T-cell (primary cell): ENCODE results near the gene ZCCHC24. TPM values are rescaled to one million over a fixed set of nuclear protein-coding genes. Genes with fewer than 3 reads are reported as not detected.

ENCODE experiments used
- ATAC-seq, 4 experiments: fragments of 200-7000 bp in 3 of 4; fragments of 150-1000 bp in 1 of 4; cut with Tn5 transposase; replicated peaks in 1 of 4; 1 replicate in 3 of 4; 2 replicates in 1 of 4; pipeline ENCODE4 v1.10.0; 2021; ENCODE audit warnings: moderate library complexity in 3 of 4, mild to moderate bottlenecking in 2 of 4, moderate number of reproducible peaks in 1 of 4
- CTCF ChIA-PET, 2 donors: fragments of 300-600 bp; sonication (Branson Sonifier 250); formaldehyde crosslinking; loops; one replicate each; lab custom pipeline; 2022; ENCODE audit warnings: antibody characterized with exemption in 2 of 2; lab: Charles Lee
- POLR2A ChIA-PET, 2 donors: fragments of 300-600 bp; sonication (Branson Sonifier 250); formaldehyde crosslinking; loops; one replicate each; lab custom pipeline; 2022; ENCODE audit warnings: antibody characterized with exemption in 2 of 2; lab: Charles Lee
- DNase-seq, 35 experiments: peaks; one replicate each; pipeline versions ENCODE4 v3.0.0 to v3.0.0-alpha.2; 2013 to 2023
- H3K27ac ChIP-seq: one replicate; pipeline ENCODE4 v1.5.1; 2013; ENCODE audit warnings: low read length
- H3K27me3 ChIP-seq, 2 experiments: replicated peaks in 1 of 2; 1 replicate in 1 of 2; 2 replicates in 1 of 2; pipeline versions ENCODE4 v1.6.1 to v1.7.0; 2013; ENCODE audit warnings: low read length in 1 of 2, mixed read lengths in 1 of 2; ENCODE audit not compliant: control insufficient read depth in 2 of 2, insufficient read depth in 2 of 2; ENCODE audit errors: extremely low read depth in 1 of 2
- H3K36me3 ChIP-seq, 2 donors: 1 replicate in 1 of 2; 2 replicates in 1 of 2; pipeline versions ENCODE4 v1.6.1 to v1.7.0; 2013; ENCODE audit warnings: low read length in 1 of 2; ENCODE audit not compliant: control insufficient read depth in 2 of 2, insufficient read depth in 1 of 2; ENCODE audit errors: extremely low read depth in 1 of 2
- H3K4me1 ChIP-seq, 2 experiments: 1 replicate in 1 of 2; 2 replicates in 1 of 2; pipeline versions ENCODE4 v1.6.1 to v1.7.0; 2013; ENCODE audit warnings: low read length in 2 of 2, mixed read lengths in 1 of 2; ENCODE audit not compliant: insufficient read depth in 2 of 2, control insufficient read depth in 1 of 2; ENCODE audit errors: extremely low read depth in 1 of 2
- H3K4me3 ChIP-seq, 2 donors: 1 replicate in 1 of 2; 2 replicates in 1 of 2; pipeline versions ENCODE4 v1.5.1 to v1.7.0; 2013; ENCODE audit warnings: mild to moderate bottlenecking in 2 of 2, low read length in 1 of 2, moderate library complexity in 1 of 2; ENCODE audit not compliant: control insufficient read depth in 1 of 2; ENCODE audit errors: extremely low read depth in 1 of 2
- H3K9me3 ChIP-seq: 2 replicates; pipeline ENCODE4 v1.7.0; 2013
- H3K27ac Mint-ChIP-seq, 2 donors: one replicate each; pipeline ENCODE4 v1.8.0; 2020 to 2021; ENCODE audit warnings: mild to moderate bottlenecking in 2 of 2, mixed read lengths in 2 of 2
- H3K27me3 Mint-ChIP-seq, 2 donors: one replicate each; pipeline ENCODE4 v1.8.0; 2021 to 2022; ENCODE audit warnings: mixed read lengths in 2 of 2
- H3K36me3 Mint-ChIP-seq: one replicate; pipeline ENCODE4 v1.8.0; 2021; ENCODE audit warnings: mixed read lengths
- H3K4me1 Mint-ChIP-seq, 3 donors: one replicate each; pipeline ENCODE4 v1.8.0; 2020 to 2022; ENCODE audit warnings: mixed read lengths in 3 of 3, mild to moderate bottlenecking in 1 of 3
- H3K4me3 Mint-ChIP-seq, 3 donors: one replicate each; pipeline ENCODE4 v1.8.0; 2020 to 2022; ENCODE audit warnings: mild to moderate bottlenecking in 3 of 3, mixed read lengths in 3 of 3, moderate library complexity in 3 of 3
- H3K9me3 Mint-ChIP-seq, 3 donors: one replicate each; pipeline ENCODE4 v1.8.0; 2020 to 2022; ENCODE audit warnings: mixed read lengths in 3 of 3
- WGBS: methylation state at CpG from one replicate; pipeline ENCODE4 v1.1.5; 2013; ENCODE audit warnings: missing lambda C conversion rate; ENCODE audit not compliant: insufficient coverage; 5-methylcytosine and 5-hydroxymethylcytosine counted together
- total RNA-seq, 35 experiments: library from RNA in 6 of 35; stranded (reverse) in 6 of 35; fragments of 120-200 nt in 1 of 35; gene quantifications; one replicate each; pipeline versions ENCODE4 v1.2.1 to v1.2.4 and lab custom pipeline; 2013 to 2026

The ZCCHC24 gene
- total RNA-seq, 5 donors from 2014 or later (not counting 1 experiment from before 2014, with no cell fraction given), result 0.60 to 2.4 (median 1.9) TPM

- peaks cover 0 to 14% of the 10 kb centered on the region in 2 experiments for H3K27me3 ChIP-seq
- no peak overlapping the region for H3K27ac Mint-ChIP-seq
- POLR2A ChIA-PET, result no interaction called here
- no peak overlapping the region for H3K27ac ChIP-seq
- no peaks in the 10 kb centered on the region for H3K36me3 ChIP-seq
- H3K27me3 Mint-ChIP-seq, result peaks cover 20 to 25% of the 10 kb centered on the region in 2 donors
- no peak for ATAC-seq
- WGBS, result 93% methylated on average over 2 of the region's 7 CpGs
- no peaks in the 10 kb centered on the region for H3K9me3 Mint-ChIP-seq
- H3K4me1 ChIP-seq, result no peaks in the 10 kb centered on the region
- H3K9me3 ChIP-seq, result no peaks in the 10 kb centered on the region
- H3K4me3 ChIP-seq, result no peak overlapping the region
- no peaks in the 10 kb centered on the region for H3K4me1 Mint-ChIP-seq
- CTCF ChIA-PET, result interaction anchor here in 1 of 2 donors (1.1 kb wide), 1 partner anchor 102 kb away, joined by 3 read pairs; no protein-coding TSS in a partner anchor
- DNase-seq, result no peak
- H3K4me3 Mint-ChIP-seq, result no peak overlapping the region
- no peaks in the 10 kb centered on the region for H3K36me3 Mint-ChIP-seq
These were observed 29.8 kb upstream of the ZCCHC24 start for GRCh38 chr10:79475119-79475653.

- H3K36me3 Mint-ChIP-seq, result no peaks in the 10 kb centered on the region
These were observed 28.2 kb upstream of the ZCCHC24 start for GRCh38 chr10:79473496-79474095.

GRCh38 chr10:79472951-79473350 lies 27.5 kb upstream of the ZCCHC24 start:
- Histone ChIP-seq H3K9me3 (no peaks in the 10 kb centered on the region), H3K4me3 (no peak overlapping the region), H3K4me1 (no peaks in the 10 kb centered on the region), H3K27me3 (peaks cover 0 to 13% of the 10 kb centered on the region in 2 experiments), H3K36me3 (no peaks in the 10 kb centered on the region), H3K27ac (no peak overlapping the region)
- DNase-seq, result no peak
- WGBS, result no CpG with 5 or more reads among the region's 5 CpGs
- ChIA-PET POLR2A (no interaction called here), CTCF (no interaction called here)
- Mint-ChIP-seq H3K36me3 (no peaks in the 10 kb centered on the region), H3K9me3 (no peaks in the 10 kb centered on the region), H3K4me3 (no peak overlapping the region), H3K27ac (no peak overlapping the region), H3K27me3 (peaks cover 20 to 25% of the 10 kb centered on the region in 2 donors), H3K4me1 (no peaks in the 10 kb centered on the region)
- no peak for ATAC-seq

More at GRCh38 chr10:79473496-79474095, 28.2 kb upstream of the ZCCHC24 start:
- no peak overlapping the region for H3K27ac ChIP-seq
- peaks cover 0 to 13% of the 10 kb centered on the region in 2 experiments for H3K27me3 ChIP-seq
- no peaks in the 10 kb centered on the region for H3K36me3 ChIP-seq
- no peak for DNase-seq
- 66% methylated on average over 4 of the region's 5 CpGs for WGBS
- no peak overlapping the region for H3K4me3 ChIP-seq
- ChIA-PET CTCF (no interaction called here), POLR2A (no interaction called here)
- Mint-ChIP-seq H3K4me3 (no peak overlapping the region), H3K27ac (no peak overlapping the region), H3K27me3 (peaks cover 20 to 25% of the 10 kb centered on the region in 2 donors), H3K4me1 (no peaks in the 10 kb centered on the region), H3K9me3 (no peaks in the 10 kb centered on the region)
- no peak for ATAC-seq
- H3K9me3 ChIP-seq, result no peaks in the 10 kb centered on the region
- H3K4me1 ChIP-seq, result no peaks in the 10 kb centered on the region

- Histone ChIP-seq H3K36me3 (no peaks in the 10 kb centered on the region), H3K9me3 (no peaks in the 10 kb centered on the region), H3K4me1 (no peaks in the 10 kb centered on the region), H3K27ac (no peak overlapping the region), H3K27me3 (peaks cover 0 to 13% of the 10 kb centered on the region in 2 experiments), H3K4me3 (no peak overlapping the region)
- 98% methylated on average over 6 of the region's 7 CpGs for WGBS
- Mint-ChIP-seq H3K27me3 (peaks cover 17 to 24% of the 10 kb centered on the region in 2 donors), H3K27ac (no peak overlapping the region), H3K9me3 (no peaks in the 10 kb centered on the region), H3K36me3 (no peaks in the 10 kb centered on the region), H3K4me1 (no peaks in the 10 kb centered on the region), H3K4me3 (no peak overlapping the region)
- ChIA-PET POLR2A (no interaction called here), CTCF (no interaction called here)
- DNase-seq (no peak), ATAC-seq (no peak)
These were observed 27.0 kb upstream of the ZCCHC24 start for GRCh38 chr10:79472449-79472848.

GRCh38 chr10:79471776-79472175 lies 26.4 kb upstream of the ZCCHC24 start:
- Mint-ChIP-seq H3K9me3 (no peaks in the 10 kb centered on the region), H3K4me3 (no peak overlapping the region), H3K36me3 (no peaks in the 10 kb centered on the region), H3K27ac (no peak overlapping the region), H3K27me3 (peaks cover 13 to 23% of the 10 kb centered on the region in 2 donors), H3K4me1 (no peaks in the 10 kb centered on the region)
- ChIA-PET CTCF (interaction anchor here in 1 of 2 donors (0.6 kb wide), 2 partner anchors 587 to 821 kb away, joined by 3 read pairs; no protein-coding TSS in a partner anchor), POLR2A (no interaction called here)
- no peak overlapping the region for H3K4me3 ChIP-seq
- no peaks in the 10 kb centered on the region for H3K36me3 ChIP-seq
- WGBS, result 90% methylated on average over 3 of the region's 4 CpGs
- H3K9me3 ChIP-seq, result no peaks in the 10 kb centered on the region
- H3K27me3 ChIP-seq, result peaks cover 0 to 13% of the 10 kb centered on the region in 2 experiments
- DNase-seq (no peak), ATAC-seq (no peak)
- no peak overlapping the region for H3K27ac ChIP-seq
- H3K4me1 ChIP-seq, result no peaks in the 10 kb centered on the region

GRCh38 chr10:79470096-79470495 lies 24.7 kb upstream of the ZCCHC24 start:
- Mint-ChIP-seq H3K27ac (no peak overlapping the region), H3K4me1 (no peaks in the 10 kb centered on the region), H3K4me3 (no peak overlapping the region), H3K36me3 (no peaks in the 10 kb centered on the region), H3K27me3 (peaks cover 5 to 17% of the 10 kb centered on the region in 2 donors), H3K9me3 (no peaks in the 10 kb centered on the region)
- CTCF ChIA-PET, result interaction anchor here (0.7 to 3.4 kb wide), 3 partner anchors 11 to 96 kb away, joined by 3 to 15 read pairs (median 4); no protein-coding TSS in a partner anchor
- no peaks in the 10 kb centered on the region for H3K36me3 ChIP-seq
- DNase-seq, result no peak
- H3K27ac ChIP-seq, result no peak overlapping the region
- H3K4me3 ChIP-seq, result no peak overlapping the region
- H3K27me3 ChIP-seq, result peaks cover 0 to 13% of the 10 kb centered on the region in 2 experiments
- no peaks in the 10 kb centered on the region for H3K4me1 ChIP-seq
- no peak for ATAC-seq
- H3K9me3 ChIP-seq, result no peaks in the 10 kb centered on the region
- WGBS, result 100% methylated on average over 1 of the region's 8 CpGs
- POLR2A ChIA-PET, result no interaction called here
